Stimulated activated CD4-positive, alpha-beta T cell treated with anti-CD3 and anti-CD28 coated beads, Interleukin-12 subunit alpha, Interleukin-12 subunit beta, amount 100 ng/mL, for 4 hours (primary cell): Measurements from ENCODE around the gene MSRB1.
A peak's percentile ranks its signal among the peaks of the same experiment; 100 is the strongest.

ENCODE experiments used
- DNase-seq: peaks from one replicate; pipeline ENCODE4 v3.0.0-alpha.2; 2020

The MSRB1 gene

GRCh38 chr16:1942810-1943726 is at the start of gene MSRB1:
Gene MSRB1, minus strand, starts transcription at chr16:1943199. Its CDS starts 43 bp downstream, at chr16:1943156.
- DNase-seq = peak; percentile 99

GRCh38 chr16:1991948-1992703 is 49.1 kb upstream of the MSRB1 start:
- peak; percentile 99 for DNase-seq

- DNase-seq = no peak
Measured at GRCh38 chr16:1991588-1991947, 48.6 kb upstream of the MSRB1 start.

GRCh38 chr16:1991135-1991551 is 48.1 kb upstream of the MSRB1 start:
- DNase-seq = no peak

- DNase-seq = no peak
Measured at GRCh38 chr16:1990351-1991134, 47.5 kb upstream of the MSRB1 start.

- DNase-seq = no peak
Measured at GRCh38 chr16:1990101-1990350, 47.0 kb upstream of the MSRB1 start.

GRCh38 chr16:1989209-1990100 is 46.5 kb upstream of the MSRB1 start, which contains the start of gene SYNGR3:
Gene SYNGR3, plus strand, starts transcription at chr16:1989970. Its CDS starts 133 bp downstream, at chr16:1990103.
- DNase-seq = no peak

GRCh38 chr16:1987198-1987597 is 44.2 kb upstream of the MSRB1 start:
- DNase-seq = no peak

GRCh38 chr16:1985466-1986150 is 42.6 kb upstream of the MSRB1 start:
- no peak for DNase-seq

GRCh38 chr16:1984347-1985225 is 41.6 kb upstream of the MSRB1 start:
- no peak for DNase-seq

GRCh38 chr16:1983544-1984346 is 40.7 kb upstream of the MSRB1 start, which contains the start of gene GFER:
Gene GFER, plus strand, starts transcription at chr16:1984193. Its CDS starts 26 bp downstream, at chr16:1984219.
- DNase-seq = peak; percentile 69

GRCh38 chr16:1982991-1983543 is 40.1 kb upstream of the MSRB1 start:
- DNase-seq = no peak

- DNase-seq = no peak
Measured at GRCh38 chr16:1982013-1982433, 39.0 kb upstream of the MSRB1 start.

- DNase-seq = no peak
Measured at GRCh38 chr16:1981398-1981836, 38.4 kb upstream of the MSRB1 start, which contains the start of gene NOXO1. Gene NOXO1, minus strand, starts transcription at chr16:1981469. Its CDS starts 290 bp downstream, at chr16:1981179.

- DNase-seq = no peak
Measured at GRCh38 chr16:1980770-1981087, 37.7 kb upstream of the MSRB1 start.

- DNase-seq = no peak
Measured at GRCh38 chr16:1980030-1980769, 37.2 kb upstream of the MSRB1 start.

GRCh38 chr16:1979271-1980029 is 36.5 kb upstream of the MSRB1 start:
- DNase-seq = peak; percentile 48
